Raji (cell line): ENCODE measurements around the gene EFCAB11.

Experiments
- POLR2A ChIP-seq: IDR thresholded peaks from 2 replicates; pipeline ENCODE4 v1.6.1; 2011; ENCODE audit warnings: low read depth, low read length, control low read depth; ENCODE audit not compliant: insufficient read depth

EFCAB11 gene

GRCh38 chr14:89760086-89760485 is 194.4 kb downstream of the EFCAB11 start:
- no peak for TF ChIP-seq POLR2A

- no peak for TF ChIP-seq POLR2A
Measured at GRCh38 chr14:89757313-89757939, 197.1 kb downstream of the EFCAB11 start.

GRCh38 chr14:89755816-89756215 is 198.7 kb downstream of the EFCAB11 start:
- no peak for TF ChIP-seq POLR2A

GRCh38 chr14:89753828-89754412 is 200.6 kb downstream of the EFCAB11 start:
- TF ChIP-seq POLR2A, result no peak

GRCh38 chr14:89750908-89751392 is 203.6 kb downstream of the EFCAB11 start:
- TF ChIP-seq POLR2A, result no peak

GRCh38 chr14:89750281-89750755 is 204.2 kb downstream of the EFCAB11 start:
- no peak for TF ChIP-seq POLR2A

GRCh38 chr14:89748004-89748403 is 206.5 kb downstream of the EFCAB11 start:
- TF ChIP-seq POLR2A, result no peak

- no peak for TF ChIP-seq POLR2A
Measured at GRCh38 chr14:89747126-89747525, 207.4 kb downstream of the EFCAB11 start.

GRCh38 chr14:89746654-89747053 is 207.9 kb downstream of the EFCAB11 start:
- no peak for TF ChIP-seq POLR2A

GRCh38 chr14:89746135-89746534 is 208.4 kb downstream of the EFCAB11 start:
- TF ChIP-seq POLR2A, result no peak
